ENCODE results near the gene OMG.

DNA sequence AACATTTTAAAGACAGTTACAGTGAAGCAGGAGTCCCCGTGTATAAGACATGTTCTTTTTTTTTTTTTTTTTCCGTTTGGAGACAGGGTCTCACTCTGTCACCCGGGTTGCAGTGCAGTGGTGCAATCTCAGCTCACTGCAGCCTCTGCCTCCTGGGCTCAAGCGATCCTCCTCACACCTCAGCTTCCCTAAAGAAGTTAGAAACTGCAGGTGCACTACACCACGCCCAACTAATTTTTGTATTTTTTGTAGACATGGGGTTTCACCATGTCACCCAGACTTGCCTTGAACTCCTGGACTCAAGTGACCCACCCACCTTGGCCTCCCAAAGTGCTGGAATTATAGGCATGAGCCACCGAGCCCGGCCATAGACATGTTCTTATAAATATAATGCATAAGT lies 13.8 kb upstream of the OMG start:
- TF ChIP-seq, protein P1, sequence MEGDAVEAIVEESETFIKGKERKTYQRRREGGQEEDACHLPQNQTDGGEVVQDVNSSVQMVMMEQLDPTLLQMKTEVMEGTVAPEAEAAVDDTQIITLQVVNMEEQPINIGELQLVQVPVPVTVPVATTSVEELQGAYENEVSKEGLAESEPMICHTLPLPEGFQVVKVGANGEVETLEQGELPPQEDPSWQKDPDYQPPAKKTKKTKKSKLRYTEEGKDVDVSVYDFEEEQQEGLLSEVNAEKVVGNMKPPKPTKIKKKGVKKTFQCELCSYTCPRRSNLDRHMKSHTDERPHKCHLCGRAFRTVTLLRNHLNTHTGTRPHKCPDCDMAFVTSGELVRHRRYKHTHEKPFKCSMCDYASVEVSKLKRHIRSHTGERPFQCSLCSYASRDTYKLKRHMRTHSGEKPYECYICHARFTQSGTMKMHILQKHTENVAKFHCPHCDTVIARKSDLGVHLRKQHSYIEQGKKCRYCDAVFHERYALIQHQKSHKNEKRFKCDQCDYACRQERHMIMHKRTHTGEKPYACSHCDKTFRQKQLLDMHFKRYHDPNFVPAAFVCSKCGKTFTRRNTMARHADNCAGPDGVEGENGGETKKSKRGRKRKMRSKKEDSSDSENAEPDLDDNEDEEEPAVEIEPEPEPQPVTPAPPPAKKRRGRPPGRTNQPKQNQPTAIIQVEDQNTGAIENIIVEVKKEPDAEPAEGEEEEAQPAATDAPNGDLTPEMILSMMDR (IDR thresholded peaks at IDR 0.05), result no peak
- TF ChIP-seq POLR2A (IDR thresholded peaks at IDR 0.05) (no peak), EP300 (IDR thresholded peaks at IDR 0.05) (no peak)

Measured in tibial nerve (tissue), 4 donors.